GM12878 (cell line): Measurements from ENCODE around the gene L1TD1.
"Not testable (repeated sequence)": the region's sequence is repeated elsewhere in the genome, so short reads cannot be mapped to it uniquely, and the experiment has no call there.

Source experiments
- EGR1 ChIP-seq, 2 experiments: IDR thresholded peaks; 1 replicate in 1 of 2; 2 replicates in 1 of 2; pipeline ENCODE4 v1.6.1; 2011 to 2012; ENCODE audit warnings: low read depth in 2 of 2, low read length in 2 of 2, borderline replicate concordance in 1 of 2, mild to moderate bottlenecking in 1 of 2, moderate library complexity in 1 of 2
- EZH2 ChIP-seq: IDR thresholded peaks from 2 replicates; pipeline ENCODE4 v1.6.1; 2012; ENCODE audit warnings: low read depth, mild to moderate bottlenecking, control low read depth, inconsistent platforms, low read length, borderline replicate concordance; ENCODE audit not compliant: control insufficient read depth
- TF ChIP-seq, protein P1 (sequence below), 3 experiments: IDR thresholded peaks in 2 of 3; conservative IDR thresholded peaks in 1 of 3; 2 replicates each; pipeline ENCODE4 v1.5.1; 2011; ENCODE audit warnings: low read depth in 3 of 3, low read length in 3 of 3, mild to moderate bottlenecking in 3 of 3, control low read depth in 2 of 3, moderate library complexity in 2 of 3, inconsistent platforms in 1 of 3, mixed read lengths in 1 of 3; ENCODE audit not compliant: control insufficient read depth in 2 of 3, insufficient read depth in 1 of 3; ENCODE audit errors: extremely low read depth in 1 of 3

- TF ChIP-seq EZH2; EGR1 (IDR thresholded peaks at IDR 0.05; ENCODE audit: borderline replicate concordance in 1 of 2, low read depth in 2 of 2, low read length in 2 of 2): not testable (repeated sequence)
- TF ChIP-seq, protein P1, sequence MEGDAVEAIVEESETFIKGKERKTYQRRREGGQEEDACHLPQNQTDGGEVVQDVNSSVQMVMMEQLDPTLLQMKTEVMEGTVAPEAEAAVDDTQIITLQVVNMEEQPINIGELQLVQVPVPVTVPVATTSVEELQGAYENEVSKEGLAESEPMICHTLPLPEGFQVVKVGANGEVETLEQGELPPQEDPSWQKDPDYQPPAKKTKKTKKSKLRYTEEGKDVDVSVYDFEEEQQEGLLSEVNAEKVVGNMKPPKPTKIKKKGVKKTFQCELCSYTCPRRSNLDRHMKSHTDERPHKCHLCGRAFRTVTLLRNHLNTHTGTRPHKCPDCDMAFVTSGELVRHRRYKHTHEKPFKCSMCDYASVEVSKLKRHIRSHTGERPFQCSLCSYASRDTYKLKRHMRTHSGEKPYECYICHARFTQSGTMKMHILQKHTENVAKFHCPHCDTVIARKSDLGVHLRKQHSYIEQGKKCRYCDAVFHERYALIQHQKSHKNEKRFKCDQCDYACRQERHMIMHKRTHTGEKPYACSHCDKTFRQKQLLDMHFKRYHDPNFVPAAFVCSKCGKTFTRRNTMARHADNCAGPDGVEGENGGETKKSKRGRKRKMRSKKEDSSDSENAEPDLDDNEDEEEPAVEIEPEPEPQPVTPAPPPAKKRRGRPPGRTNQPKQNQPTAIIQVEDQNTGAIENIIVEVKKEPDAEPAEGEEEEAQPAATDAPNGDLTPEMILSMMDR (IDR thresholded peaks at IDR 0.05 in 2 of 3, conservative IDR thresholded peaks at IDR 0.05 in 1 of 3; ENCODE audit: control insufficient read depth in 2 of 3, extremely low read depth in 1 of 3, insufficient read depth in 1 of 3, low read depth in 3 of 3, low read length in 3 of 3), result not testable (repeated sequence)
Measured at GRCh38 chr1:62182157-62182556, 12.5 kb upstream of the L1TD1 start.
